GM13976 (cell line): Measurements from ENCODE around the gene BAG3.

Experiments
- DNase-seq: peaks from one replicate; pipeline ENCODE4 v3.0.0; 2012; ENCODE audit warnings: low spot score
- in situ Hi-C: fragments of 300-500 bp; cut with MboI; formaldehyde crosslinking; loops from one replicate; pipeline ENCODE4 v1.12.0; 2022; ENCODE audit warnings: low sequenced_read_pairs, mixed read lengths, inconsistent platforms; ENCODE audit not compliant: unreplicated experiment
- TF ChIP-seq, protein P1 (sequence below): IDR thresholded peaks from 2 replicates; pipeline ENCODE4 v1.5.1; 2012; ENCODE audit warnings: borderline replicate concordance, mild to moderate bottlenecking; ENCODE audit not compliant: insufficient read depth; ENCODE audit errors: extremely low read depth, missing control alignments, control extremely low read depth

BAG3 gene

DNA sequence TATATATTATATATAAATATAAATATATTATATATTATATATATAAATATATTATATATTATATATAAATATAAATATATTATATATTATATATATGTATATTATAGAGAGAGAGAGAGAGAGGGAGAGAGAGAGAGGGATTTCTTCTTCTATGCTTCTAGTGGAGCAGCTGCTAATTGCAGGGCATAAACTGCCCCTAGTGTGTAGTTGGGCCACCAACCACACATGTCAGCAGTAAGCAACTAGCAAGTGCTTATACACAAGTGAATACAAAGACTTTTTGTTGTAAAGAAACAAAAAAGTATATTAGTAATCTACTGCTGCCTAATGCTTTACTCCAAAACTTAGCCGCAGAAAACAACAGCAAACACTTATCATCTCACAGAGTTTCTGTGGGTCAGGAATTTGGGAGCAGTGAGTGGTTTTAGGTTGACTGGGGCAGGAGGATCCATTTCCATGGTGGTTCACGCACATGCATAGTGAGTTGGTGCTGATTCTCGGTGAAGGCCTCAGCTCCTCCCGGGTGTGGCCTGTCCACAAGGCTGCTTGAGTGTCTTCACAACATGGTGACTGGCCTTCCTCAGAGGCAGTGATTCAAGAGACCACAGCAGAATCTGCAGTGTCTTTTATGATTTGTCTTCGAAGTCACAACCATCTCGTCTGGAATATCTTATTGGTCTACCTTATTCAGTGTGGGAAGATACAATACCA lies 25.5 kb upstream of the BAG3 start:
- no peak for DNase-seq
- TF ChIP-seq, protein P1, sequence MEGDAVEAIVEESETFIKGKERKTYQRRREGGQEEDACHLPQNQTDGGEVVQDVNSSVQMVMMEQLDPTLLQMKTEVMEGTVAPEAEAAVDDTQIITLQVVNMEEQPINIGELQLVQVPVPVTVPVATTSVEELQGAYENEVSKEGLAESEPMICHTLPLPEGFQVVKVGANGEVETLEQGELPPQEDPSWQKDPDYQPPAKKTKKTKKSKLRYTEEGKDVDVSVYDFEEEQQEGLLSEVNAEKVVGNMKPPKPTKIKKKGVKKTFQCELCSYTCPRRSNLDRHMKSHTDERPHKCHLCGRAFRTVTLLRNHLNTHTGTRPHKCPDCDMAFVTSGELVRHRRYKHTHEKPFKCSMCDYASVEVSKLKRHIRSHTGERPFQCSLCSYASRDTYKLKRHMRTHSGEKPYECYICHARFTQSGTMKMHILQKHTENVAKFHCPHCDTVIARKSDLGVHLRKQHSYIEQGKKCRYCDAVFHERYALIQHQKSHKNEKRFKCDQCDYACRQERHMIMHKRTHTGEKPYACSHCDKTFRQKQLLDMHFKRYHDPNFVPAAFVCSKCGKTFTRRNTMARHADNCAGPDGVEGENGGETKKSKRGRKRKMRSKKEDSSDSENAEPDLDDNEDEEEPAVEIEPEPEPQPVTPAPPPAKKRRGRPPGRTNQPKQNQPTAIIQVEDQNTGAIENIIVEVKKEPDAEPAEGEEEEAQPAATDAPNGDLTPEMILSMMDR = no peak
- in situ Hi-C loops = no loop called here

DNA sequence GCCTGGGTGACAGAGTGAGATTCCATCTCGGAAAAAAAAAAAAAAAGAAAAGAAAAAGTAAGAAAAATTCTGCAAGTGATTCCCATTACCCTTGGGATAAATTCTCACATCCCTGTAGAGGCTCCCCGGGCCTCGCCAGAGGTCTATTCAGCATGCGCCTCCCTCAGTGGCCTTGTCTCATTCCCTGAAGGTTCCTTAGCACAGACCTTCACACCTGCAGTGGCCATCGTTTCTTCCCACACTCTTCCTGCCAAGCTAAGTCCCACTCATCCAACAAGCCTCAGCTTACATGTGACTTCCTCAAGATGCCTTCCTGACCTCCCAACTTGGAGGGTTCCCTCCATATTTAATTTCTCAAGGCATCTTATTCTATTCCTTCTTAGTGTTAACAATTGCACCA lies 20.9 kb upstream of the BAG3 start:
- in situ Hi-C loops = no loop called here
- no peak for DNase-seq
- TF ChIP-seq, protein P1 = no peak

DNA sequence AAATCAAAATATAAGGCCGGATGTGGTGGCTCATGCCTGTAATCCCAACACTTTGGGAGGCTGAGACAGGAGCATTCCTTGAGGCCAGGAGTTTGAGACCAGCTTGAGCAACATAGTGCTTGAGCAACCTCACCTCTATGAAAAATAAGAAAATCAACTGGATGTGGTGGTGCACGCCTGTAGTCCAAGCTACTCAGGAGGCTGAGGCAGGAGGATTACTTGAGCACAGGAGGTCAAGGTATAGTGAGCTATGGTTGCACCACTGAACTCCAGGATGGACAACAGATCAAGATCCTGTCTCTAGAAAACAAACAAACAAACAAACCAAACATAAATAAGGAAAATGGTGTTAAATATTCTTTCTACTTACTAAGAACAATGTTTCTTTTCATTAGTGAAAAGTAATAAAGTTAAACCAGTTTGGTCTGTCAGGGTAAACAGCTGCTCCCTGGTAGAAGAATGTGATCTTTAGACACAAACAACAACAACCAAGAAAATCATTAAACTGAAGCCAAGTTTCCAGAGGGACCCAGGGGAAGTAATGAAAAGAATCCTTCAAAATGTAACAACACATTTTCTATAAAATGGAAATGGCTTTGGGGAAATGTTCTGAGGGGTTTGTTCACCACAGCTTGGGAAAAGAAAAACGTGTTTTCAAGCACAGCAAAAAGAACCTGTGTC lies 17.5 kb upstream of the BAG3 start:
- in situ Hi-C loops = no loop called here
- DNase-seq = no peak
- TF ChIP-seq, protein P1 = no peak

DNA sequence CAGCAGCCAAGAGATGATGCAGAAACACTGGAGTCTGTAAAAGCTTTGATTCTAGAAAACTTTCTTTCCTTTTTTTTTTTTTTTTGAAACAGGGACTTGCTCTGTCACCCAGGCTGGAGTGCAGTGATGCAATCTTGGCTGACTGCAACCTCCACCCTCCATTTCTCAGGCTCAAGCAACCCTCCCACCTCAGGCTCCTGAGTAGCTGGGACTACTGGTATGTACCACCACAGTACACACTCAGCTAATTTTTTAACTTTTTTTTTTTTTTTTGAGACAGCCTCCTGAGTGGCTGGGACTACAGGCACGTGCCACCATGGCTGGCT lies 17.0 kb upstream of the BAG3 start:
- TF ChIP-seq, protein P1 = no peak

DNA sequence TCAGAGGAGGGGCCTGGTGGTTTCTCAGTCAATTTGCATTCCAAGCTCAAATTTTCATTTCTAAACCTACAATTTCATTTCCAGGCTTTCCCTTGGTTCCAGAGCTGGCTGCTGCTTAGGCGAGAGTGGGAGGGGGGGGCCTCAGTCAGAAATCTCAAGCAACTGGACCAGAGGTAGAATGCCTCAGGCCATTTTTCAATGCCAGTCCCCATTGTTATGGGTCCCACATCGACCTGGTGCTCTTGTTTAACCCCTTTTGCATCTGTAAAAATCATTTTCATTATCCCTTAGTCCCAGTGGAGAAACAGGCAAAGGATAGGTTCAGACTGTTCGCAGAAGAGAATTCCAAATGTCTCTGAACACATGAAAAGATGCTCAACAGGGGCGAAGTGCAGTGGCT lies 13.5 kb upstream of the BAG3 start:
- in situ Hi-C loops = no loop called here
- no peak for DNase-seq
- TF ChIP-seq, protein P1 = no peak

More for the DNA sequence above, 17.0 kb upstream of the BAG3 start:
- in situ Hi-C loops = no loop called here
- DNase-seq = no peak

DNA sequence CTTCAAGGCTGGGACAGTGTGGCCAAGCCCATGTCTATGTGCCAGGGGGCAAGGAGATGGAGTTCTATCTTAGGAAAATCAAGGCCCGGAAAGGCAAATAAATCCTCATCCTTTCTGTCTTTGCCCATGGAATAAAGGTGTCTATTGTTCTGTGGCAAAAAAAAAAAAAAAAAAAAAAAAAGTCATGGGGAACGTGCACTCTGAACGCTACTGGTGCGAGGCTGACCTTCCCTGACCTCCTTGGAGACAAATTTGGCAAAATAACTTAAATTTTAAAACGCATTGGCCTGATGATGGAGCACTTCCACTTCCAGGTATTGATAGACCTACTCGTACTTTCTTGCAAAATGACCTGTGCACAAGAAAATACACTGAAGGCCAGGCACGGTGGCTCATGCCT lies 12.2 kb upstream of the BAG3 start:
- no peak for DNase-seq
- TF ChIP-seq, protein P1 = no peak
- in situ Hi-C loops = no loop called here
